SU-DHL-6 (cell line): ENCODE results near the gene COPG1.
A peak's percentile ranks its signal among the peaks of the same experiment; 100 is the strongest.
"Not testable (repeated sequence)": the region's sequence is repeated elsewhere in the genome, so short reads cannot be mapped to it uniquely, and the experiment has no call there.

Experiments used
- H2AFZ ChIP-seq: fragments of 200-600 bp; sonication (generic); 2 replicates; pipeline ENCODE4 v1.6.1; 2014; ENCODE audit warnings: low read depth, mild to moderate bottlenecking, moderate library complexity, mixed read lengths, antibody characterized with exemption, low read length; ENCODE audit not compliant: severe bottlenecking
- H3F3A ChIP-seq: fragments of 200-600 bp; shearing (Covaris generic); 2 replicates; pipeline ENCODE4 v1.6.0; 2016; ENCODE audit warnings: antibody characterized with exemption, mild to moderate bottlenecking; ENCODE audit not compliant: insufficient read depth
- H3K27ac ChIP-seq: fragments of 200-600 bp; sonication (generic); 2 replicates; pipeline ENCODE4 v1.5.1; 2016; ENCODE audit warnings: low read depth, mild to moderate bottlenecking, low read length, moderate library complexity, mixed read lengths
- H3K27me3 ChIP-seq: fragments of 200-600 bp; sonication (generic), shearing (Covaris generic); 2 replicates; pipeline ENCODE4 v1.6.0; 2014; ENCODE audit warnings: mild to moderate bottlenecking, low read length
- H3K36me3 ChIP-seq: fragments of 200-600 bp; sonication (generic); 2 replicates; pipeline ENCODE4 v1.6.1; 2014; ENCODE audit warnings: mild to moderate bottlenecking, low read length, mixed read lengths
- H3K4me2 ChIP-seq: fragments of 300-600, 200-600 bp; shearing (Covaris generic), sonication (generic); 2 replicates; pipeline ENCODE4 v1.6.0; 2014; ENCODE audit warnings: low read length, low read depth, mild to moderate bottlenecking; ENCODE audit not compliant: poor library complexity, severe bottlenecking
- H3K4me3 ChIP-seq: fragments of 200-600 bp; sonication (generic); 2 replicates; pipeline ENCODE4 v1.5.1; 2014; ENCODE audit warnings: antibody characterized with exemption, low read length, mild to moderate bottlenecking, mixed read lengths; ENCODE audit not compliant: insufficient read depth, poor library complexity, severe bottlenecking
- H3K79me2 ChIP-seq: fragments of 200-600 bp; sonication (generic); 2 replicates; pipeline ENCODE4 v1.6.1; 2014; ENCODE audit warnings: mild to moderate bottlenecking, low read length, moderate library complexity; ENCODE audit not compliant: insufficient read depth
- H3K9ac ChIP-seq: fragments of 200-600 bp; sonication (generic); 2 replicates; pipeline ENCODE4 v1.7.0; 2014; ENCODE audit warnings: mild to moderate bottlenecking, low read length
- H3K9me2 ChIP-seq: fragments of 200-600 bp; sonication (generic); replicated peaks from 2 replicates; pipeline ENCODE4 v1.6.1; 2014; ENCODE audit warnings: low read length; ENCODE audit not compliant: insufficient read depth
- H3K9me3 ChIP-seq: fragments of 200-600 bp; sonication (generic); 2 replicates; pipeline ENCODE4 v1.6.1; 2014; ENCODE audit warnings: low read length, mixed read lengths; ENCODE audit not compliant: insufficient read depth
- H4K20me1 ChIP-seq: fragments of 200-600 bp; sonication (generic); 2 replicates; pipeline ENCODE4 v1.6.1; 2014; ENCODE audit warnings: low read depth, mild to moderate bottlenecking, antibody characterized with exemption, low read length, moderate library complexity, mixed read lengths
- CTCF ChIP-seq: fragments of 200-600 bp; sonication (generic); IDR thresholded peaks from one replicate; pipeline ENCODE4 v1.5.1; 2017; ENCODE audit warnings: antibody characterized with exemption, mild to moderate bottlenecking, low read length, moderate library complexity; ENCODE audit not compliant: insufficient read depth, poor library complexity, severe bottlenecking
- EZH2phosphoT487 ChIP-seq: fragments of 200-600 bp; sonication (generic), shearing (Covaris generic); conservative IDR thresholded peaks from 2 replicates; pipeline ENCODE4 v1.6.1; 2018; ENCODE audit warnings: mild to moderate bottlenecking, antibody characterized with exemption, low read length, moderate library complexity, mixed read lengths

Gene COPG1

DNA sequence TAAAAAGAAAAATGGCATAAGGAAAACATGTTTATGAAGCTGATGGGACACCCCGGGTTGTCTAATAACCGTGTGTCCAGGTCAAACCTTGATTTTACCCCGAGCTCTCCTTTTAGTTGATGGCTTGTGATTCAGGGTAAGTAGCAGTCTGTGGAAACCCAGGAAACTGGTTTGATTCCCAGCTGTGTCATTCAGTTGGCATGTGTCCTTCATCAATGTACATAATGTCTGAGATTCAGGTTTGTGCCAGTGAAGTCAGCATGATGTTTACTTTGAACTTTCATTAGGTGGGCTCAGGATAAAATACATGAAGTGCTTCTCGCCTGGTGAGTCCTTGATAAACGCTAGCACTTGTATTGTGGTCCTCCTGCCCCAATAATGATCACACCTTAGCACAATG, 4.3 kb upstream of the COPG1 start:
- Histone ChIP-seq H2AFZ (peak overlapping the region; percentile 30), H3K9me2 (no peaks in the 10 kb centered on the region)

DNA sequence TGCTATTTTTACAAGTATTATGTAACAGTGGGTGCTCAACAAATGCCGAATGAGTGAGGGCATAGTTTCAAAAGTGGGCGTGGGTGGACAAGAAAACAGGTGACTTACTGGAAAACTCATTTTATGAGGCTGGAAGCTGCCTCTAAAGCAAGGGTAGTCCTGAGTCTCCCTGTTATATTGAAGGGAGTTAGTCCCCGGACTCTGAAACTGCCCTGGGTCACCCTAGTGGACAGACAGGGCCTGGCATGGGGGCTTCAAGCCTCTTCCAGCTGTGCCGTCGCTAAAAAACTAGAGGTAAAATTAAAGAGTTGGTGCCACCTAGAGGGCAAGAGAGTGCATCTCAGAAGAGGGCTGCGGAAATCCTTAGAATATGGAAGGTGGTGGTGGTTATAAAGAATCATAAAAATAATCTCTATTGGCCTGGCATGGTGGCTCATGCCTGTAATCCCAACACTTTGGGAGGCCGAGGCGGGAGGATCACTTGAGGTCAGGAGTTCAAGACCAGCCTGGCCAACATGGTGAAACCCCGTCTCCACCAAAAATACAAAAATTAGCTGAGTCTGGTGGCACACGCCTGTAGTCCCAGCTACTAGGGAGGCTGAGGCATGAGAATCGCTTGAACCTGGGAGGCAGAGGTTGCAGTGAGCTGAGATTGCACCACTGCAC, 3.6 kb upstream of the COPG1 start:
- H3K4me2 ChIP-seq = peak overlapping the region; percentile 14
- peak overlapping the region; percentile 30 for H2AFZ ChIP-seq

More for the DNA sequence above, 4.3 kb upstream of the COPG1 start:
- no peaks in the 10 kb centered on the region for H3K9me3 ChIP-seq
- no peak overlapping the region for H3K9ac ChIP-seq
- no peaks in the 10 kb centered on the region for H4K20me1 ChIP-seq
- no peaks in the 10 kb centered on the region for H3K36me3 ChIP-seq
- no peaks in the 10 kb centered on the region for H3F3A ChIP-seq
- no peak overlapping the region for H3K27ac ChIP-seq
- no peaks in the 10 kb centered on the region for H3K27me3 ChIP-seq
- H3K4me2 ChIP-seq = no peak overlapping the region
- H3K4me3 ChIP-seq = no peak overlapping the region
- H3K79me2 ChIP-seq = peaks cover 14% of the 10 kb centered on the region
- TF ChIP-seq EZH2phosphoT487 = no peak
- TF ChIP-seq CTCF = no peak

GRCh38 chr3:129246636-129247035, 2.8 kb upstream of the COPG1 start:
- Histone ChIP-seq H3K9ac (no peak overlapping the region), H2AFZ (no peak overlapping the region)
- TF ChIP-seq CTCF (no peak), EZH2phosphoT487 (no peak)

More for the DNA sequence above, 3.6 kb upstream of the COPG1 start:
- not testable (repeated sequence) for H3K27me3 ChIP-seq, H4K20me1 ChIP-seq, H3K36me3 ChIP-seq, H3K9me3 ChIP-seq, H3K27ac ChIP-seq, H3K9ac ChIP-seq, H3K9me2 ChIP-seq, H3K4me3 ChIP-seq, H3F3A ChIP-seq
- peaks cover 21% of the 10 kb centered on the region for H3K79me2 ChIP-seq
- TF ChIP-seq CTCF = peak; percentile 94

More at GRCh38 chr3:129246636-129247035, 2.8 kb upstream of the COPG1 start:
- H3K79me2 ChIP-seq = peaks cover 21% of the 10 kb centered on the region
- no peaks in the 10 kb centered on the region for H4K20me1 ChIP-seq
- no peak overlapping the region for H3K27ac ChIP-seq
- no peak overlapping the region for H3K4me2 ChIP-seq
- H3K4me3 ChIP-seq = no peak overlapping the region
- H3K9me2 ChIP-seq = no peaks in the 10 kb centered on the region
- no peaks in the 10 kb centered on the region for H3K9me3 ChIP-seq
- H3F3A ChIP-seq = no peaks in the 10 kb centered on the region
- H3K27me3 ChIP-seq = no peaks in the 10 kb centered on the region
- no peaks in the 10 kb centered on the region for H3K36me3 ChIP-seq
